Measurements from ENCODE around the gene RNF167. TPM values are rescaled to one million over a fixed set of nuclear protein-coding genes. Genes with fewer than 3 reads are reported as not detected.

Gene RNF167
- total RNA-seq: 13.5 and 23.2 TPM in 2 replicates

DNA sequence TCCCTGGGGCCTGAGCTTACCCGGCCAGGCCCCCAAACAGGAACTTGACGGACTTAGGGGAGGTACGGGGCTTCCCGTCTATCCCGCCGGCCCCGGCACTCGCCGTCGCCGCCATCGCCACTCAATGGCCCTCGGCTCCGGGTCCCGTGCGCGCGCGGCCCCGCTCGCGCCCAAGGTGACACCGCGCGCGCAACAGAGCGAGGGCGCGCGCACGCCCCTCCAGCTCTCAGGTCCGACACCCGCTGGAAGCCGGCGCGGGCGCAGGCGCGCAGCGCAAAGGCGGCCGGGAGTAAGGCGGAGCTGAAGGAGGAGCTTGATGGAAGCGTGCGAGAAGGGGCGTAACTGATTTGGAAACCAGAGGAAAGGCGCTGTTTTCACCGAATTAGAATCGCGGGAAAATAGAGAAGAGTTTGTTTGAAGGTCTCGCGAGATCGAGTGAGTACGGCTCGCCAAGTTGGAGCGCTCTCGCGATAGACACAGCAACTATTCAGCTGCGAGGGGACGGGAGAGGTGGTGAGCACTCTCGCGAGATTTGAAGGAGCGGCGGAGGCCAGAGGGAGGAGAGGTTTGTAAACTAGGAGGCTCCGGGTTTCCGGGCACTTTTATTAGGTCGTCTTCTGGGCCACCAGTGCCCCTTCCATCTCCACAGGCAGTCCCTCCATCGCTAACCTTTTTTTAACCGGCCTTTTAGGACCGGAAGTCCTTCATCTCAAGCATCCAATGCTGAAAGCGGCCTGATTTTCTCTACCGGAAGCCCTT, at the start of gene RNF167, which contains the start of gene SLC25A11:
RNF167 (plus strand) TSS at position 473 of the 759 bp plus-strand sequence. CDS start 642 bp downstream, outside the sequence.
SLC25A11 (minus strand) TSS at position 251 of the 759 bp plus-strand sequence; CDS start at position 115, 136 bp downstream.
- DNase-seq (ENCODE audit: low read depth in 2 of 2): peak; percentile 100

DNA sequence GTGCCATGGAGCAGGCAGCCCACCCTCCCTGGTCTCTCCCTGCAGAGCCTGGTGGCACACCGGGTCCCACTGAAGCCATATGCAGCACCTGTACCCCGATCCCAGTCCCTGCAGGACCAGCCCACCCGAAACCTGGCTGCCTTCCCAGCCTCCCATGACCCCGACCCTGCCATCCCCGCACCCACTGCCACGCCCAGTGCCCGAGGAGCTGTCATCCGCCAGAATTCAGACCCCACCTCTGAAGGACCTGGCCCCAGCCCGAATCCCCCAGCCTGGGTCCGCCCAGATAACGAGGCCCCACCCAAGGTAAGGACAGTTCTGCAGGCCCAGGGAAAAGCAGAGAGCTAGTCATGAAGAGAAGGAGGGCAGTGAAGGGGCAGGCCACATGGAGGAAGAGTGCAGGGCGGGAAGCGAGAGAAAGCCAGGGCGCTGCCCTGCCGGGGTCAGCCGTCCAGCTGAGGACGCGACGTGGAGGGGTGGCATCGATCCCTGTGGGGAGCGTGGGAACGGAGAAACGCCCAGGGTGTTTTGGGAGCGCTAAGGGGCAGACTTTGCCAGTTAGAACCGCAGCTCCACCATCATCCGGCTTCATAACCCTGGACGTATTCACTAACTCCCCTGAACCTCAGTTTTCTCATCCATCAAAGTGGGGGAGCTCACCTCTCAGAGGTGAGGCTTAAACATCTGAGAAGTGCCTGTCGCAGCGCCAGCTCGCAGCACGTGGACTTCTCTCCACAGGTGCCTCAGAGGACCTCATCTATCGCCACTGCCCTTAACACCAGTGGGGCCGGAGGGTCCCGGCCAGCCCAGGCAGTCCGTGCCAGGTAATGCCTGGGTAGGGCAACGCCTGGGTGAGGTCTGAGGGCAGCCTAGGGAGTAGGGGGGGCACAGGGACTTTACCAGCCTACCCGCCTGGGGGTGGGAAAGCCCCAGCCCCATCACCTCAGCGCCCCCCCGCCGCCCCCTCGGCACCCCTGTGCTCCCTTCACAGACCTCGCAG, 48.4 kb upstream of the RNF167 start:
- DNase-seq (ENCODE audit: low read depth in 2 of 2): no peak

DNA sequence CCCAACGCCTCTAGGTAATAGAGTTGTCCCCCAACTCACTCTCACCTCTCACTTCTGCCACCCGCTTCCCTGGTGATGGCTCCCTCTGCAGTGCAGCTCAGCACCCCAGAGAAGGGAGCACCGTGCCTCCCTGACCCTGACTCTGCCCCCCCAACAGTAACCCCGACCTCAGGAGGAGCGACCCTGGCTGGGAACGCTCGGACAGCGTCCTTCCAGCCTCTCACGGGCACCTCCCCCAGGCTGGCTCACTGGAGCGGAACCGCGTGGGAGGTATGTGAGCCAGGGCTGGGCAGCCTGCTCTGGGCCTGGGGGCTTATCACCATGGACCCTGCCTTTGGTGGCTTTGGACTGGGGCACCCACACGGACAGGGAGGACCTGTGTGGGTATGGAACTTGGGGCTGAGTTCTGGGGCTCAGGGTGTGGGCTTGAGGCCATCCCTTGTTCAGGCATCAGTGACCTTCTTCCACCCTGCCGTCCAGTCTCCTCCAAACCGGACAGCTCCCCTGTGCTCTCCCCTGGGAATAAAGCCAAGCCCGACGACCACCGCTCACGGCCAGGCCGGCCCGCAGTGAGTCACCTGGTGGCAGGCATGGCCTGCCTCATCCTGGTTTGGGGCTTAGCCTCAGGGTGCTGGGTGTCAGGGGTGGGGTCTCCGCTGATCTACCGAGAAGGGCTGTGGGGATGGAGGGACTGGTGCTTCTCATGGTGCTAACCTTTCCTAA, 47.4 kb upstream of the RNF167 start:
- DNase-seq (ENCODE audit: low read depth in 2 of 2): no peak

- no peak for DNase-seq (ENCODE audit: low read depth in 2 of 2)
Measured at GRCh38 chr17:4893272-4893671, 46.8 kb upstream of the RNF167 start.

GRCh38 chr17:4893721-4894560, 46.1 kb upstream of the RNF167 start:
- no peak for DNase-seq (ENCODE audit: low read depth in 2 of 2)

- DNase-seq (ENCODE audit: low read depth in 2 of 2): no peak
Measured at GRCh38 chr17:4895121-4895520, 44.9 kb upstream of the RNF167 start.

- no peak for DNase-seq (ENCODE audit: low read depth in 2 of 2)
Measured at GRCh38 chr17:4895657-4896331, 44.3 kb upstream of the RNF167 start.

- no peak for DNase-seq (ENCODE audit: low read depth in 2 of 2)
Measured at GRCh38 chr17:4896332-4897197, 43.5 kb upstream of the RNF167 start.

- DNase-seq (ENCODE audit: low read depth in 2 of 2): no peak
Measured at GRCh38 chr17:4897198-4897687, 42.8 kb upstream of the RNF167 start.

- no peak for DNase-seq (ENCODE audit: low read depth in 2 of 2)
Measured at GRCh38 chr17:4897785-4898184, 42.3 kb upstream of the RNF167 start.

DNA sequence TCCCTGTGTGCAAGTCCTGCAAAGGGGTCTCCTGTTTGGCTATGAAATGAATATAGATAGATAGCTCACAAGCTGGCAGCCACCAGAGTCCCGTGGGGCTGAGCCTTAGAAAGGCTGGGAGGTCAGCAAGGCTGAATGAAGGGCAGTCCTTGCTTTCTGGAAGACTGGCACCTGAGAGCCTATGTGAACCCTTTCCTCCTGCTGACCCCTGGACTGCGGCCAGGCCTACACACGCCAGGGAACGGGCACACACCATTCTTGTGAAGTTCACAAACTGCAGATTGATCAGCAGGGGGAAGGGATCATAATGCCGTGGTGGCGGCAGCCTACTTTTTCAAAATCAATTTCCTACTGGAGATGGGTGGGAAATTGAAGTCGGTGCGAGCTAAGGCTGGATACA, 41.7 kb upstream of the RNF167 start:
- DNase-seq (ENCODE audit: low read depth in 2 of 2): no peak

GRCh38 chr17:4898927-4899326, 41.1 kb upstream of the RNF167 start:
- DNase-seq (ENCODE audit: low read depth in 2 of 2): no peak

DNA sequence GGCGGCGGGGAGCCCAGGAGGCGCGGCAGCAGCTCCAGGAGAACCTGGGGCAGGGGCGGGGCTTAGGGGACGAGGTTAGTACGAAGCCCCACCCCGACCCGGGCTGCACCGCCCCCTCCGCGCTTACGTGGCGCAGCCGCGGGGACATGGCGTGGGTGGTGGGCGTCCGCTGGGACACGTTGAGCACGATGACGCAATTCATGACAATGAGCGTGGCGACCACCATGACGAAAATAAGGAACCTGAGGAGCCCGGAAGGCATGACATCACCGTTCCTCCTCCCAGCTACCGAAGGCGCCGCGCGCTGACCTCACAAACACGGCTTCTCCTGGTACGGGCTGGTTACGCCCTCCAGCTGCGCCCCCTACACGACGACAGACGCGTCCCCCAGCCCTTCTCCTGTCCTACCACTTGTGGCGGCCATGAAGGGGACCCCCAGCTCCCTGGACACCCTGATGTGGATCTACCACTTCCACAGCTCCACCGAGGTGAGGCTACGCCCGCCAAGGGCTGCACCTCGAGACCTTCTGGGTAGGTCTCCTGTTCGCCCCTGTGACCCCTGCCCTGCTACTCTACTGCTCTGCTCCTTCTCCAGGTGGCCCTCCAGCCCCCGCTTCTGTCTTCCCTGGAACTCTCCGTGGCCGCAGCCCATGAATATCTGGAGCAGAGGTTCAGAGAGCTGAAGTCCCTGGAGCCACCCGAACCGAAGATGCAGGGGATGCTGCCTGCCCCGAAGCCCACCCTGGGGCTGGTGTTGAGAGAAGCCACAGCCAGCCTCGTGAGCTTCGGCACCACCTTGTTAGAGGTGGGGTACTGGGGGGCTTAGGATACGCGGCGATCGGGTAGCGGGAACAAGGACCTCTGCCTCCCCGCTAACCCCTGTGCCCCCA, 40.5 kb upstream of the RNF167 start, which contains the start of gene C17orf107:
C17orf107 (plus strand) TSS at position 196 of the 890 bp plus-strand sequence; CDS start at position 423, 227 bp downstream.
- peak in 1 of 2 donors; percentile 78 for DNase-seq (ENCODE audit: low read depth in 2 of 2)

DNA sequence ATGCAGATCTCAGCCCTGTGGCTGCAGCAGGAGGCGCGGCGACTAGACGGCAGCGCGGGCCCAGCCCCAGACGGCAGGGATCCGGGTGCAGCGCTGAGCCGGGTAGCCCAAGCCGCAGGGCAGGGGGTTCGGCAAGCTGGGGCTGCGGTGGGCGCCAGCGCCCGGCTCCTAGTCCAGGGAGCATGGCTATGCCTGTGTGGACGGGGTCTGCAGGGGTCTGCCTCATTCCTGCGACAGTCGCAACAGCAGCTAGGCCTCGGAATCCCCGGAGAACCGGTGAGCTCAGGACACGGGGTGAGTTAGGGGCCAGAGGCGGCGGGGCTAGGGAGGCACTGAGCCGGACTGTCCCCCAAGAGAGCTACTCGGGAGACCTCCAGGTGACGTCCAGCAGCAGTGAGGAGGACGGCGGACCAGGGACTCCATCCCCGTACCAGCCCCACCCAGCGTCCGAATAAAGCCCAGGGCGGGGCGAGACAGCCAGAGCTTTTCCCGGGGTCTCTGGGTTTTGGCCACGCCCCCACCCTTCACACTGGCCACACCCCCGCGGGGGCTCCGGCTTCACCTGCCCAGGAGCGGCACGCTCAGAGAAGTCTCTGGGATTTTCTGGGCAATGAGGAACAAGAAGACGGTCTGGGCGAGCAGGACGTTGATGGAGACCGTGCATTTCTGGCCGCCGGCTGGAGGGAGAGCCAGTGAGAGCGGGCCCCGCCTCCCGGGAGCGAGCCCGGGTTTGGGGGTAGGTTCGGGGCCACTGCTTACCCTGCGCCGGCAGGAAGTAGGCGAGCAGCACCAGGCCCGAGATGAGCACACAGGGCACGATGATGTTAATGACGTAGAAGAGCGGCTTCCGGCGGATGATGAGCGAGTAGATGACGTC, 39.6 kb upstream of the RNF167 start:
- peak in 1 of 2 donors; percentile 63 for DNase-seq (ENCODE audit: low read depth in 2 of 2)

DNA sequence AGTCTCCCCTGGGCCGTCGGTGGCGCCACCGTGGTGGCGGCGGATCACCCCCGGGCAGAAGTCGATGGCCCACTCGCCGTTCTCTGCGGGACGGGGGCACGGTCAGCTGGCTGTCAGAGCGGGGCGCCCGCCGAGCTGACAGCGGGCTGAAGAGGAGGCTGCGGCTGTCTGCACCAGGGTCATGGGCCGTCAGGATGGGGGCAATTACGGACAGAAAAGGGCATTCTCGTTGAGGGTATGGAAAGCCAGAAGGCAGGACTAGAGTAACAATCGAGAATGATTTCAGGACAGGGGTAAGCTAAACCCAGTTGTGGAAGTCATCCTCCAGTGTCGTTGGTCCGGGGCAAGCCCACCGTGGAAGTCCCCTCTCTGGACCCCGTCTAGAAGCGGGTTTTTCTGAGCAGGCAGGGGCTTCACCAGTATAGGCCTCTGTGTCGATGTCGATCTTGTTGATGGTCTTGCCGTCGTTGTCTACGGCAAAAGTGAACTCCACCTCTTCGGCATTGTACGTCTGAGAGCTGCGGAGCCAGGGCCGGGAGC, 38.9 kb upstream of the RNF167 start:
- no peak for DNase-seq (ENCODE audit: low read depth in 2 of 2)

- DNase-seq (ENCODE audit: low read depth in 2 of 2): peak in 1 of 2 donors; percentile 88
Measured at GRCh38 chr17:4901648-4902344, 38.3 kb upstream of the RNF167 start.
